Trophoblast cell (in vitro differentiated cells and primary cell): ENCODE data around the gene PGAP3.

ENCODE experiments used
- DNase-seq, 2 donors: peaks; one replicate each; pipeline ENCODE4 v3.0.0-alpha.2; 2016
- H2AFZ ChIP-seq: 2 replicates; pipeline ENCODE4 v1.6.1; 2013; ENCODE audit warnings: low read length, moderate library complexity, mild to moderate bottlenecking; ENCODE audit not compliant: insufficient read depth, poor library complexity
- H2AK5ac ChIP-seq: 2 replicates; pipeline ENCODE4 v1.6.1; 2013; ENCODE audit warnings: mild to moderate bottlenecking, low read length
- H2BK120ac ChIP-seq: 2 replicates; pipeline ENCODE4 v1.6.1; 2013; ENCODE audit warnings: low read length, mild to moderate bottlenecking, moderate library complexity; ENCODE audit not compliant: insufficient read depth, poor library complexity
- H2BK12ac ChIP-seq: 2 replicates; pipeline ENCODE4 v1.6.1; 2013; ENCODE audit warnings: mild to moderate bottlenecking, low read length, moderate library complexity
- H2BK5ac ChIP-seq: 2 replicates; pipeline ENCODE4 v1.6.1; 2013; ENCODE audit warnings: low read length, low read depth, moderate library complexity, mild to moderate bottlenecking; ENCODE audit not compliant: poor library complexity
- H3K14ac ChIP-seq: 2 replicates; pipeline ENCODE4 v1.6.1; 2013; ENCODE audit warnings: mild to moderate bottlenecking, low read length
- H3K18ac ChIP-seq: 2 replicates; pipeline ENCODE4 v1.6.1; 2013; ENCODE audit warnings: mild to moderate bottlenecking, low read length
- H3K23ac ChIP-seq: 2 replicates; pipeline ENCODE4 v1.6.1; 2013; ENCODE audit warnings: low read length
- H3K27ac ChIP-seq: 2 replicates; pipeline ENCODE4 v1.5.1; 2013; ENCODE audit warnings: low read depth, mild to moderate bottlenecking, inconsistent platforms, low read length, moderate library complexity
- H3K27me3 ChIP-seq: 2 replicates; pipeline ENCODE4 v1.6.1; 2013; ENCODE audit warnings: inconsistent platforms, mild to moderate bottlenecking, low read length, moderate library complexity; ENCODE audit not compliant: insufficient read depth
- H3K36me3 ChIP-seq, 2 experiments: 1 replicate in 1 of 2; 2 replicates in 1 of 2; pipeline ENCODE4 v1.6.1; 2013; ENCODE audit warnings: low read length in 2 of 2, mild to moderate bottlenecking in 2 of 2, moderate library complexity in 1 of 2; ENCODE audit not compliant: insufficient read depth in 2 of 2, control insufficient read depth in 1 of 2
- H3K4ac ChIP-seq: 2 replicates; pipeline ENCODE4 v1.6.1; 2013; ENCODE audit warnings: low read depth, mild to moderate bottlenecking, low read length, moderate library complexity
- H3K4me1 ChIP-seq, 2 experiments: 1 replicate in 1 of 2; 2 replicates in 1 of 2; pipeline ENCODE4 v1.6.1; 2013; ENCODE audit warnings: low read length in 2 of 2, mild to moderate bottlenecking in 2 of 2, moderate library complexity in 1 of 2; ENCODE audit not compliant: insufficient read depth in 2 of 2, control insufficient read depth in 1 of 2
- H3K4me2 ChIP-seq: 2 replicates; pipeline ENCODE4 v1.6.1; 2013; ENCODE audit warnings: inconsistent platforms, mild to moderate bottlenecking, low read length, moderate library complexity
- H3K4me3 ChIP-seq: 2 replicates; pipeline ENCODE4 v1.5.1; 2013; ENCODE audit warnings: mild to moderate bottlenecking, low read depth, low read length, inconsistent platforms
- H3K79me1 ChIP-seq: one replicate; pipeline ENCODE4 v1.6.1; 2013; ENCODE audit warnings: low read length
- H3K79me2 ChIP-seq: 2 replicates; pipeline ENCODE4 v1.6.1; 2013; ENCODE audit warnings: low read length, mild to moderate bottlenecking; ENCODE audit not compliant: control insufficient read depth, insufficient read depth, poor library complexity
- H3K9ac ChIP-seq: 2 replicates; pipeline ENCODE4 v1.6.1; 2013; ENCODE audit warnings: mild to moderate bottlenecking, low read length
- H3K9me3 ChIP-seq: 2 replicates; pipeline ENCODE4 v1.6.1; 2013; ENCODE audit warnings: low read depth, mild to moderate bottlenecking, control low read depth, inconsistent platforms, low read length; ENCODE audit not compliant: insufficient read depth
- H4K12ac ChIP-seq: 2 replicates; pipeline ENCODE4 v1.6.1; 2013; ENCODE audit warnings: low read depth, mild to moderate bottlenecking, low read length, moderate library complexity
- H4K8ac ChIP-seq: 2 replicates; pipeline ENCODE4 v1.6.1; 2013; ENCODE audit warnings: low read depth, mild to moderate bottlenecking, low read length, moderate library complexity
- H4K91ac ChIP-seq: one replicate; pipeline ENCODE4 v1.6.1; 2013; ENCODE audit warnings: low read depth, mild to moderate bottlenecking, low read length, moderate library complexity
- WGBS: extraction: QIAGEN DNeasy Blood & Tissue Kit; methylation state at CpG from one replicate; pipeline ENCODE4 v1.1.7; 2013; ENCODE audit warnings: missing lambda C conversion rate; ENCODE audit not compliant: insufficient read length, insufficient coverage; ENCODE audit errors: extremely low coverage; 5-methylcytosine and 5-hydroxymethylcytosine counted together

Gene PGAP3

DNA sequence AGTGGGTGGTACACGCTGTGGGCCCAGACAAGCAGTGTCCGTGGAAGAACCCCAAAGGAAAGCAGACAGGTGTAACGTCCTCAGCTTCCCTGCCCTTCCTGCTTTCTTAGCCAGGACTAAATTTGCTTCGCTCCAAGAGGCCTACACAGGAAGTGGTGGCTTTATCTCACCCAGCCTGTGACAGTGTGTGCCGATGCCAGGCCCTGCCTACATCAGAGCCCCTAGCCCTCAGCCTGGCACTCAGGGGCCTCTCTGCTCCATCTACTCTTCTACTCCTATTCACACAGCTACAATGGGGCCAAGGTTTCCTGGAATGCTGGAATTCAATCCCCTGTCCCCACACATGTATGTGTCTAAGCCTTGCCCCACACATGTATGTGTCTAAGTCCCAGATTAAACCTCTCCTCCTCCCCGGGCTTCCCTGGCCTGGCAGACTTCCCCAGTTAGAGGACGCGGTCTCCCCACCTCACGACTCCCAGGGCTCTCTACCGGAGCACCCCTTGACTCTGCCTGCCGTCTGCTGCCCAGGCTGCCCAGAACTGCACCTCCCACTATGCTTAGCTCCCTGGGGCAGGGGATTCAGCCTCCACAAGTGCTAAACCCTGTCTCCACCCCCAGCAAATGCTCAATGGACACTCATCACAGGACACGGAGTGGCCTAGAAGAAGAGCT is 8.2 kb downstream of the PGAP3 start:
- Histone ChIP-seq H3K79me2 (no peaks in the 10 kb centered on the region), H4K91ac (no peak overlapping the region), H3K18ac (no peak overlapping the region), H3K27me3 (no peaks in the 10 kb centered on the region), H3K14ac (no peak overlapping the region), H3K4ac (no peak overlapping the region), H2AFZ (no peak overlapping the region), H3K9ac (no peak overlapping the region), H3K9me3 (peaks cover 2% of the 10 kb centered on the region), H2AK5ac (no peak overlapping the region), H3K4me1 (peaks cover 9 to 11% of the 10 kb centered on the region in 2 experiments), H3K4me3 (no peak overlapping the region), H3K79me1 (peaks cover 3% of the 10 kb centered on the region), H2BK12ac (no peak overlapping the region), H4K8ac (no peak overlapping the region), H3K27ac (no peak overlapping the region), H2BK5ac (no peak overlapping the region), H3K4me2 (no peak overlapping the region), H3K36me3 (no peaks in the 10 kb centered on the region), H4K12ac (peak overlapping the region; percentile 65), H2BK120ac (no peak overlapping the region), H3K23ac (no peak overlapping the region)
- DNase-seq: no peak
- WGBS: no CpG with 5 or more reads among the region's 12 CpGs

- H3K4me2 ChIP-seq: no peak overlapping the region
- H3K4me1 ChIP-seq: peaks cover 13 to 15% of the 10 kb centered on the region in 2 experiments
- H3K9me3 ChIP-seq: peaks cover 2% of the 10 kb centered on the region
- no peak overlapping the region for H2BK5ac ChIP-seq
- no peak overlapping the region for H3K23ac ChIP-seq
- H3K14ac ChIP-seq: no peak overlapping the region
- no peak overlapping the region for H3K4ac ChIP-seq
- no peaks in the 10 kb centered on the region for H3K27me3 ChIP-seq
- H3K79me1 ChIP-seq: peaks cover 5% of the 10 kb centered on the region
- no peak overlapping the region for H3K18ac ChIP-seq
- no peak overlapping the region for H2BK120ac ChIP-seq
- WGBS: no CpG with 5 or more reads among the region's 13 CpGs
- H4K8ac ChIP-seq: no peak overlapping the region
- no peak for DNase-seq
- no peak overlapping the region for H4K12ac ChIP-seq
- no peak overlapping the region for H2BK12ac ChIP-seq
- H3K36me3 ChIP-seq: no peaks in the 10 kb centered on the region
- no peak overlapping the region for H3K27ac ChIP-seq
- H3K79me2 ChIP-seq: no peaks in the 10 kb centered on the region
- no peak overlapping the region for H3K9ac ChIP-seq
- no peak overlapping the region for H3K4me3 ChIP-seq
- no peak overlapping the region for H4K91ac ChIP-seq
- H2AK5ac ChIP-seq: no peak overlapping the region
- H2AFZ ChIP-seq: no peak overlapping the region
Measured at GRCh38 chr17:39678340-39679116, 9.3 kb downstream of the PGAP3 start.

- no peak for DNase-seq
- peaks cover 5% of the 10 kb centered on the region for H3K79me1 ChIP-seq
- WGBS: no CpG with 5 or more reads among the region's 13 CpGs
Measured at GRCh38 chr17:39677542-39678339, 10.1 kb downstream of the PGAP3 start.

GRCh38 chr17:39677072-39677471 is 10.8 kb downstream of the PGAP3 start:
- Histone ChIP-seq H3K79me1 (peaks cover 5% of the 10 kb centered on the region), H2BK5ac (no peak overlapping the region), H3K9me3 (peaks cover 2% of the 10 kb centered on the region), H3K27ac (no peak overlapping the region), H3K4ac (no peak overlapping the region), H2AK5ac (no peak overlapping the region), H3K4me1 (peaks cover 13 to 15% of the 10 kb centered on the region in 2 experiments), H3K23ac (no peak overlapping the region), H2AFZ (no peak overlapping the region), H2BK120ac (no peak overlapping the region), H3K4me2 (no peak overlapping the region), H3K14ac (no peak overlapping the region), H3K79me2 (no peaks in the 10 kb centered on the region), H4K91ac (no peak overlapping the region), H3K9ac (no peak overlapping the region), H4K12ac (no peak overlapping the region), H3K4me3 (no peak overlapping the region), H4K8ac (no peak overlapping the region), H3K18ac (no peak overlapping the region), H3K36me3 (no peaks in the 10 kb centered on the region), H3K27me3 (no peaks in the 10 kb centered on the region), H2BK12ac (no peak overlapping the region)
- no peak for DNase-seq
- no CpG with 5 or more reads among the region's 8 CpGs for WGBS

More at GRCh38 chr17:39677542-39678339, 10.1 kb downstream of the PGAP3 start:
- Histone ChIP-seq H3K23ac (no peak overlapping the region), H3K27me3 (no peaks in the 10 kb centered on the region), H2BK5ac (no peak overlapping the region), H3K79me2 (no peaks in the 10 kb centered on the region), H3K4me1 (peaks cover 13 to 15% of the 10 kb centered on the region in 2 experiments), H4K91ac (no peak overlapping the region), H2AFZ (no peak overlapping the region), H2AK5ac (no peak overlapping the region), H3K4me3 (no peak overlapping the region), H3K14ac (no peak overlapping the region), H3K36me3 (no peaks in the 10 kb centered on the region), H3K4me2 (no peak overlapping the region), H3K9me3 (peaks cover 2% of the 10 kb centered on the region), H4K12ac (no peak overlapping the region), H3K4ac (no peak overlapping the region), H2BK120ac (no peak overlapping the region), H3K18ac (no peak overlapping the region), H3K9ac (no peak overlapping the region), H2BK12ac (no peak overlapping the region), H3K27ac (no peak overlapping the region), H4K8ac (no peak overlapping the region)
